Transverse colon (tissue), 4 donors: ENCODE measurements around the gene RANGRF. TPM values are rescaled to one million over a fixed set of nuclear protein-coding genes. Genes with fewer than 3 reads are reported as not detected.

Experiments
- DNase-seq: peaks from one replicate; pipeline ENCODE4 v3.0.0-alpha.2; 2019
- H3K27ac ChIP-seq, 4 donors: fragments of 200-600 bp; sonication (generic); 2 replicates each; pipeline ENCODE4 v1.5.1; 2016 to 2018; ENCODE audit warnings: inconsistent platforms in 4 of 4
- H3K27me3 ChIP-seq: fragments of 200-600 bp; sonication (generic); 2 replicates; pipeline ENCODE4 v1.5.1; 2017; ENCODE audit warnings: inconsistent platforms
- H3K36me3 ChIP-seq, 4 donors: fragments of 200-600 bp; sonication (generic); 2 replicates each; pipeline ENCODE4 v1.5.1; 2017 to 2019; ENCODE audit warnings: inconsistent platforms in 4 of 4
- H3K4me1 ChIP-seq, 4 donors: fragments of 200-600 bp; sonication (generic); 2 replicates each; pipeline ENCODE4 v1.5.1; 2017 to 2020; ENCODE audit warnings: inconsistent platforms in 4 of 4
- H3K4me3 ChIP-seq, 4 donors: fragments of 200-600 bp; sonication (generic); 1 replicate in 1 of 4; 2 replicates in 3 of 4; pipeline versions ENCODE4 v1.5.1 to v1.6.1; 2017 to 2019; ENCODE audit warnings: inconsistent platforms in 4 of 4
- H3K9me3 ChIP-seq, 2 donors: fragments of 200-600 bp; sonication (generic); 2 replicates each; pipeline ENCODE4 v1.5.1; 2017 to 2019; ENCODE audit warnings: inconsistent platforms in 2 of 2
- EP300 ChIP-seq: sonication (generic); formaldehyde crosslinking; IDR thresholded peaks from one replicate; pipeline ENCODE4 v1.6.1; 2017; ENCODE audit warnings: antibody characterized with exemption, low read depth
- POLR2A ChIP-seq: fragments of 450-650 bp; IDR thresholded peaks from one replicate; pipeline ENCODE4 v1.6.1; 2016; ENCODE audit warnings: antibody characterized with exemption, mild to moderate bottlenecking, moderate library complexity
- POLR2AphosphoS5 ChIP-seq, 3 donors: sonication (generic); formaldehyde crosslinking; IDR thresholded peaks; one replicate each; pipeline ENCODE4 v1.6.1; 2016; ENCODE audit warnings: antibody characterized with exemption in 3 of 3
- WGBS, 2 donors: methylation state at CpG; one replicate each; pipeline ENCODE4 v1.1.5; 2018; ENCODE audit warnings: low coverage in 1 of 2; 5-methylcytosine and 5-hydroxymethylcytosine counted together
- in situ Hi-C, 4 donors: fragments of 200-750 bp; cut with MboI; loops; one replicate each; pipeline versions ENCODE4 v1.15.0 to v1.15.1; 2017; ENCODE audit warnings: low sequenced_read_pairs in 3 of 4, low pct_ligation_motif_present in 1 of 4, low pct_unique_long_range_greater_than_20kb in 1 of 4
- intact Hi-C: fragments of 100-400 bp; cut with DNase I; formaldehyde crosslinking; loops from one replicate; pipeline ENCODE4 v1.15.1; 2023; ENCODE audit warnings: low total_unique reads
- total RNA-seq, 4 donors: library from RNA; depleted of rRNA; stranded (reverse); fragments of >200 nt; gene quantifications; one replicate each; pipeline ENCODE4 v1.1.0, GENCODE V29; 2016
- TF ChIP-seq, protein P1 (sequence below), 5 experiments: fragments of 200-600 bp in 3 of 5; fragments of 450-650 bp in 2 of 5; sonication (generic) in 3 of 5; IDR thresholded peaks; 1 replicate in 2 of 5; 2 replicates in 3 of 5; pipeline ENCODE4 v1.5.1; 2016 to 2017; ENCODE audit warnings: antibody characterized with exemption in 5 of 5, inconsistent platforms in 3 of 5, mild to moderate bottlenecking in 2 of 5, moderate library complexity in 1 of 5

Gene RANGRF
- total RNA-seq, 4 donors from 2014 or later: 8.4 to 47.1 (median 14.6) TPM

DNA sequence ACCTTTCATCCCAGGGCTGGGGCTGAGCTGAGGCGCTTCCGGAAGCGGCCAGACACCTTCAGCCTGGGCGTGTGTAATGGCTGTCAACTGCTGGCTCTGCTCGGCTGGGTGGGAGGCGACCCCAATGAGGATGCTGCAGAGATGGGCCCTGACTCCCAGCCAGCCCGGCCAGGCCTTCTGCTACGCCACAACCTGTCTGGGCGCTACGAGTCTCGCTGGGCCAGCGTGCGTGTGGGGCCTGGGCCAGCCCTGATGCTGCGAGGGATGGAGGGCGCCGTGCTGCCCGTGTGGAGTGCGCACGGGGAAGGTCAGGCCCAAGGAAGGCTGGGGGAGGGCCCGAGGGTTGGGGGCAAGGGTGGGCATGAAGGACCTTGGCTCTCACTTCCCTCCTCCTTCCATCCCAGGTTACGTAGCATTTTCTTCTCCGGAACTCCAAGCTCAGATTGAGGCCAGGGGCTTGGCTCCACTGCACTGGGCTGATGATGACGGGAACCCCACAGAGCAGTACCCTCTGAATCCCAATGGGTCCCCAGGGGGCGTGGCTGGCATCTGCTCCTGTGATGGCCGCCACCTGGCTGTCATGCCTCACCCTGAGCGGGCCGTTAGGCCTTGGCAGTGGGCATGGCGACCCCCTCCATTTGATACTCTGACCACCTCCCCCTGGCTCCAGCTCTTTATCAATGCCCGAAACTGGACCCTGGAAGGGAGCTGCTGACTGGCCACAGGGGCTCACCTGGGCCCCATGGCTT is 19.7 kb upstream of the RANGRF start:
- H3K9me3 ChIP-seq: no peaks in the 10 kb centered on the region
- TF ChIP-seq POLR2AphosphoS5 (IDR thresholded peaks at IDR 0.05): no peak
- H3K27ac ChIP-seq: no peak overlapping the region
- WGBS, 2 donors: 91% methylated on average over 21 of the region's 29 CpGs; no CpG with 5 or more reads in 1 of the 2 donors
- in situ Hi-C loops: no loop called here
- H3K27me3 ChIP-seq: no peaks in the 10 kb centered on the region
- no peak for DNase-seq
- no peak overlapping the region for H3K4me3 ChIP-seq
- H3K36me3 ChIP-seq: no peaks in the 10 kb centered on the region
- peaks cover 0 to 3% (median 2%) of the 10 kb centered on the region in 4 donors for H3K4me1 ChIP-seq
- intact Hi-C loops: no loop called here

DNA sequence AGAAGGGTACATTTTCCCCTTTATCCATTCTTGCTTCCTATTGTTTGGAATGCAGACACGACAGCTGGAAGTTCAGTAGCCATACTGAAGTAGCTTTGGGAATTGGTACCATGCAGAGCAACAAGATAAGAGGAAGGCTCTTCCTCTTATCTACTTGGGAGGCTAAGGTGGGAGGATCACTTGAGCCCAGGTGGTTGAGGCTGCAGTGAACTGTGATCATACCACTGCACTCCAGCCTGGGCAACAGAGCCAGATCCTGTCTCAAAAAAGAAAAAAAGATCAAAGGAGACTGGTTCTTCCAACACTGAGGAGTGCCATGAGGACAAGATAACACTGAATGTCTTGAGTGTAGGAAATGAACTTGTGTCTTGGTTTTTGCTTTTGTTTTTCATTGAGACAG is 16.0 kb upstream of the RANGRF start:
- Histone ChIP-seq H3K9me3 (no peaks in the 10 kb centered on the region), H3K27ac (no peak overlapping the region), H3K4me1 (peaks cover 0 to 10% (median 5%) of the 10 kb centered on the region in 4 donors), H3K27me3 (no peaks in the 10 kb centered on the region), H3K36me3 (no peaks in the 10 kb centered on the region), H3K4me3 (no peak overlapping the region)
- in situ Hi-C loops (no loop called here), intact Hi-C loops (no loop called here)
- DNase-seq: no peak
- TF ChIP-seq POLR2A (no peak), POLR2AphosphoS5 (IDR thresholded peaks at IDR 0.05) (no peak), EP300 (no peak)
- TF ChIP-seq, protein P1, sequence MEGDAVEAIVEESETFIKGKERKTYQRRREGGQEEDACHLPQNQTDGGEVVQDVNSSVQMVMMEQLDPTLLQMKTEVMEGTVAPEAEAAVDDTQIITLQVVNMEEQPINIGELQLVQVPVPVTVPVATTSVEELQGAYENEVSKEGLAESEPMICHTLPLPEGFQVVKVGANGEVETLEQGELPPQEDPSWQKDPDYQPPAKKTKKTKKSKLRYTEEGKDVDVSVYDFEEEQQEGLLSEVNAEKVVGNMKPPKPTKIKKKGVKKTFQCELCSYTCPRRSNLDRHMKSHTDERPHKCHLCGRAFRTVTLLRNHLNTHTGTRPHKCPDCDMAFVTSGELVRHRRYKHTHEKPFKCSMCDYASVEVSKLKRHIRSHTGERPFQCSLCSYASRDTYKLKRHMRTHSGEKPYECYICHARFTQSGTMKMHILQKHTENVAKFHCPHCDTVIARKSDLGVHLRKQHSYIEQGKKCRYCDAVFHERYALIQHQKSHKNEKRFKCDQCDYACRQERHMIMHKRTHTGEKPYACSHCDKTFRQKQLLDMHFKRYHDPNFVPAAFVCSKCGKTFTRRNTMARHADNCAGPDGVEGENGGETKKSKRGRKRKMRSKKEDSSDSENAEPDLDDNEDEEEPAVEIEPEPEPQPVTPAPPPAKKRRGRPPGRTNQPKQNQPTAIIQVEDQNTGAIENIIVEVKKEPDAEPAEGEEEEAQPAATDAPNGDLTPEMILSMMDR (IDR thresholded peaks at IDR 0.05): no peak
- WGBS, 2 donors: 91 to 100% methylated on average over 1 of the region's 1 CpG

DNA sequence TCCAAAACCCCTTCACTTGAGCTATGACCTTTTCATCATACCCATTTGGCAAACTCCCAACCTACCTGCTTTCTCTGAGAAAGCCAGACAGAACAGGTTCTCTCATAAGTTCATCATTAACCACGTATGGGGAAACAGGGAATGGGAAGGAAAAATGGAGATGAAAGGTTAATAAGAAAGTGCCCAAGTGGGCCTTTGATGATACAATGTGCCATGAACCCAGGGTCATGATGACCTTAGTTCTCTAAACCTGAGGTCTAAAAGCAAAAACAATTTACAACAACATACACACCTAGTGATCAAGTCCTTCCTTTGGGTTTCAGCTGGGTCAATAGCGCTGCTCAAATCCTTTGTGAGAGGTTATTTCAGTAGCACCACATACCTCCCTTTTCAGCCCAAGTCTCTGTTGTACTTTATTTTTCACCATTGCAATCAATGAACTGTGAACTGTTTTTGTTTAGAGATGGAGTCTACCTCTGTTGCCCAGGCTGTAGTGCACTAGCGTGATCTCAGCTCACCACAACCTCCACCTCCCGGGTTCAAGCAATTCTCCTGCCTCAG is 14.5 kb upstream of the RANGRF start:
- in situ Hi-C loops (no loop called here), intact Hi-C loops (no loop called here)
- H3K4me3 ChIP-seq: no peak overlapping the region
- no peaks in the 10 kb centered on the region for H3K27me3 ChIP-seq
- no peak for DNase-seq
- H3K9me3 ChIP-seq: no peaks in the 10 kb centered on the region
- WGBS, 2 donors: 78% methylated on average over 4 of the region's 4 CpGs; no CpG with 5 or more reads in 1 of the 2 donors
- no peaks in the 10 kb centered on the region for H3K36me3 ChIP-seq
- no peak overlapping the region for H3K27ac ChIP-seq
- TF ChIP-seq, protein P1 (IDR thresholded peaks at IDR 0.05): no peak
- TF ChIP-seq EP300 (no peak), POLR2A (no peak), POLR2AphosphoS5 (IDR thresholded peaks at IDR 0.05) (no peak)
- H3K4me1 ChIP-seq: peaks cover 0 to 10% (median 5%) of the 10 kb centered on the region in 4 donors

DNA sequence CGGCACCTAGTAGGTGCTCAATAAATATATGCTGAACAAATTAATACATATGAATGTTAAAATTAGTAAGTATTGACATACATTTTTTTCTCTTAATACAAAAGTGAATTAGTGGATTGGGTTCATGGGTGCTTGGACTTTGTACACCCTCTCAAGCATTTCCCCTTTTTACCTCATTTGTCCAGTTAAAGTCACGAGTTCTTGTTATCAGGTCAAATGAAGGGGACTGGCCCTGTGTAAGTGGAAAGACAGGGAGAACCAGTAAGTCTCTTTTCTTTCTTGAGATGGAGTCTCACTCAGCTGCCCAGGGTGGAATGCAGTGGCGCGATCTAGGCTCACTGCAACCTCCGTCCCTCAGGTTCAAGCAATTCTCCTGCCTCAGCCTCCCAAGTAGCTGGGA is 13.7 kb upstream of the RANGRF start:
- intact Hi-C loops (no loop called here), in situ Hi-C loops (no loop called here)
- Histone ChIP-seq H3K4me3 (no peak overlapping the region), H3K27me3 (no peaks in the 10 kb centered on the region), H3K9me3 (no peaks in the 10 kb centered on the region), H3K36me3 (no peaks in the 10 kb centered on the region), H3K4me1 (peaks cover 0 to 10% (median 5%) of the 10 kb centered on the region in 4 donors), H3K27ac (no peak overlapping the region)
- DNase-seq: no peak
- 94 to 96% methylated on average over 4 to 5 of the region's 5 CpGs for WGBS, 2 donors
- TF ChIP-seq EP300 (no peak), POLR2A (no peak), POLR2AphosphoS5 (IDR thresholded peaks at IDR 0.05) (no peak)
- TF ChIP-seq, protein P1 (IDR thresholded peaks at IDR 0.05): no peak
